ENCODE measurements around the gene TMEM263. TPM values are rescaled to one million over a fixed set of nuclear protein-coding genes. Genes with fewer than 3 reads are reported as not detected.
"Not testable (repeated sequence)": the region's sequence is repeated elsewhere in the genome, so short reads cannot be mapped to it uniquely, and the experiment has no call there.

The TMEM263 gene
- total and polyA plus RNA-seq, 10 donors, result 9.6 to 38.1 (median 28.5) TPM

- no peak for DNase-seq
- intact Hi-C loops (cut with DNase I; ENCODE audit: low total_unique reads), result no loop called here
- Histone ChIP-seq H3K27me3 (replicated peaks in 1 of 7) (no peaks in the 10 kb centered on the region), H3K4me1 (no peaks in the 10 kb centered on the region), H3K4me3 (no peak overlapping the region), H3K27ac (no peak overlapping the region), H3K9me3 (no peaks in the 10 kb centered on the region), H3K36me3 (peaks cover 0 to 59% (median 19%) of the 10 kb centered on the region in 6 donors)
- TF ChIP-seq POLR2AphosphoS5 (IDR thresholded peaks at IDR 0.05), result no peak
- WGBS, 5 donors, result 87 to 98% (median 94%) methylated on average over 6 of the region's 6 CpGs
These were observed 43.7 kb downstream of the TMEM263 start for GRCh38 chr12:106999446-106999845.

- H3K27ac ChIP-seq; DNase-seq; H3K27me3 ChIP-seq (replicated peaks in 1 of 7); H3K4me1 ChIP-seq; H3K4me3 ChIP-seq; intact Hi-C loops (cut with DNase I; ENCODE audit: low total_unique reads); H3K9me3 ChIP-seq: not testable (repeated sequence)
- H3K36me3 ChIP-seq, result peaks cover 0 to 35% (median 13%) of the 10 kb centered on the region in 6 donors
- 73 to 86% (median 82%) methylated on average over 4 of the region's 4 CpGs for WGBS, 5 donors
These were observed 47.0 kb downstream of the TMEM263 start for GRCh38 chr12:107002665-107003064.

- Histone ChIP-seq H3K4me1 (no peaks in the 10 kb centered on the region), H3K9me3 (no peaks in the 10 kb centered on the region), H3K27me3 (replicated peaks in 1 of 7) (no peaks in the 10 kb centered on the region), H3K4me3 (no peak overlapping the region), H3K36me3 (peaks cover 0 to 6% (median 0%) of the 10 kb centered on the region in 6 donors), H3K27ac (no peak overlapping the region)
- no peak for TF ChIP-seq POLR2AphosphoS5 (IDR thresholded peaks at IDR 0.05)
- TF ChIP-seq CTCF (IDR thresholded peaks at IDR 0.05 in 8 of 11, conservative IDR thresholded peaks at IDR 0.05 in 3 of 11), result no peak
- no peak for TF ChIP-seq POLR2A (IDR thresholded peaks at IDR 0.05)
- no peak for DNase-seq
- WGBS, 5 donors, result 79 to 96% (median 86%) methylated on average over 4 of the region's 4 CpGs
- intact Hi-C loops (cut with DNase I; ENCODE audit: low total_unique reads), result no loop called here
These were observed 51.7 kb downstream of the TMEM263 start for GRCh38 chr12:107007411-107007810.

GRCh38 chr12:107011519-107011918, 55.8 kb downstream of the TMEM263 start:
- Histone ChIP-seq H3K36me3 (no peaks in the 10 kb centered on the region), H3K27me3 (replicated peaks in 1 of 7) (no peaks in the 10 kb centered on the region), H3K9me3 (peaks cover 0 to 5% (median 0%) of the 10 kb centered on the region in 8 donors), H3K27ac (no peak overlapping the region), H3K4me3 (no peak overlapping the region), H3K4me1 (no peaks in the 10 kb centered on the region)
- TF ChIP-seq CTCF (IDR thresholded peaks at IDR 0.05 in 8 of 11, conservative IDR thresholded peaks at IDR 0.05 in 3 of 11) (no peak), POLR2A (IDR thresholded peaks at IDR 0.05) (no peak), POLR2AphosphoS5 (IDR thresholded peaks at IDR 0.05) (no peak)
- no peak for DNase-seq
- intact Hi-C loops (cut with DNase I; ENCODE audit: low total_unique reads), result no loop called here
- WGBS, 5 donors, result 90 to 96% (median 93%) methylated on average over 2 of the region's 2 CpGs

- Histone ChIP-seq H3K27ac (no peak overlapping the region), H3K27me3 (replicated peaks in 1 of 7) (no peaks in the 10 kb centered on the region), H3K4me1 (no peaks in the 10 kb centered on the region), H3K36me3 (peaks cover 0 to 8% (median 0%) of the 10 kb centered on the region in 6 donors), H3K4me3 (no peak overlapping the region), H3K9me3 (peaks cover 0 to 5% (median 0%) of the 10 kb centered on the region in 8 donors)
- TF ChIP-seq POLR2A (IDR thresholded peaks at IDR 0.05) (no peak), CTCF (IDR thresholded peaks at IDR 0.05 in 8 of 11, conservative IDR thresholded peaks at IDR 0.05 in 3 of 11) (no peak), POLR2AphosphoS5 (IDR thresholded peaks at IDR 0.05) (no peak)
- WGBS, 5 donors, result 93 to 100% (median 97%) methylated on average over 1 of the region's 1 CpG
- intact Hi-C loops (cut with DNase I; ENCODE audit: low total_unique reads), result no loop called here
- no peak for DNase-seq
These were observed 57.2 kb downstream of the TMEM263 start for GRCh38 chr12:107012736-107013425.

Measured in spleen (tissue), 11 donors.